Measurements from ENCODE around the gene AGO1.
A peak's percentile ranks its signal among the peaks of the same experiment; 100 is the strongest.
"Not testable (repeated sequence)": the region's sequence is repeated elsewhere in the genome, so short reads cannot be mapped to it uniquely, and the experiment has no call there.

AGO1 gene

DNA sequence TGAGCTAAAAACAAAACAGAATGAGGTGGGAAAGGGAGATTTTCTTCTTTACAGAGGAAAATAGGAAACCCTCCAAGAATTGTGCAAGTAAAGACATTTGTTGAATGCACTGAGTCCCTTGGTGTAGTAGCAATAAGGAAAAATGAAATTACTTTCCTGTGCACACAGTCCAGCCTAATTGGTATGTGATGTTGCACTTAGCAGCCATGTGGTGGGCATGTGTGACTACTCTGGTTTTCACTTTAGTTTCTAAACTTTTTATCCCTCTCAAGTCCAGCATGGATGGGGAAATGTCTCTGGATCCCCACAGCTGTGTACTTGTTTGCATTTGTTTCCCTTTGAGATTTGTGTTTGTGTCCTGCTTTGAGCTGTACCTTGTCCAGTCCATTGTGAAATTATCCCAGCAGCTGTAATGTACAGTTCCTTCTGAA, 40.8 kb downstream of the AGO1 start:
- no peak for DNase-seq

DNA sequence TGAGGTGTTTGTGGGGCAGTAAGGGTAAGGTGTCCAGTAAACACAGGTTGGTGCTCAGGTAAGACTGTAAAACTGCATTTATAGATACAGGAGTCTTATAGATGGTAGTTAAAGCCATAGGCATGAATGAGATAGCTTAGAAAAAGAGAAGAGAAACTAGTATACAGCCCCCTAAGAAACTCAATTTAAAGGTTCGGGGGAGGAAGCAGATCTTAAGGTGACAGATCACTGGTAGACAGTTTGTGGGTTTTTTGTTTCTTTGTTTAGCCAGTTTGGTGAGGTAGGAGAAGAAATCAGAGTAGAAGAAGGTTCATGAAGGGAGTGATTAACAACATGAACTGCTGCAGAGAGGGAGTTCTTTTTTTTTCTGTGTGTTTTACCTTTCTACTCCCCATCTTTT, 41.8 kb downstream of the AGO1 start:
- no peak for DNase-seq

DNA sequence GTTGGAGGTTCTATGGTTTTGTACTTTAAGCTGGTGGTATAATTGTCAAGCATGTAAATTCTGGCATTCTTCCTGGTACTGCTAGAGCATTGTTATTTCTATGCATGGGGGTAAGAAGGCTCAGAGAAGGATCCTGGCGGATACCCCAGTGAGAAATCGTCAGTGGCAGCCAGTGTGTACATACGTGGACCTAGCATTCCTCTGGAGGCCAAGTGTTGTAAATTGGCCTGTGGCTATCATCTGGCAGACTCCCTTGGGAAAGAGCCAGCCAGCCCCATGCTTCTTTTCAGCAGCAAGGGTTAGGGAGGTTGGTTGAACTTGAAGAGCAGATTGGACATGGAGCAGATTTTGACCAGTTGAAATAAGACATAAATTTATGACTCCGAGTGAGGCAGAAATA, 42.7 kb downstream of the AGO1 start:
- DNase-seq: no peak

- DNase-seq: no peak
Observed at GRCh38 chr1:35927472-35927871, 44.5 kb downstream of the AGO1 start.

DNA sequence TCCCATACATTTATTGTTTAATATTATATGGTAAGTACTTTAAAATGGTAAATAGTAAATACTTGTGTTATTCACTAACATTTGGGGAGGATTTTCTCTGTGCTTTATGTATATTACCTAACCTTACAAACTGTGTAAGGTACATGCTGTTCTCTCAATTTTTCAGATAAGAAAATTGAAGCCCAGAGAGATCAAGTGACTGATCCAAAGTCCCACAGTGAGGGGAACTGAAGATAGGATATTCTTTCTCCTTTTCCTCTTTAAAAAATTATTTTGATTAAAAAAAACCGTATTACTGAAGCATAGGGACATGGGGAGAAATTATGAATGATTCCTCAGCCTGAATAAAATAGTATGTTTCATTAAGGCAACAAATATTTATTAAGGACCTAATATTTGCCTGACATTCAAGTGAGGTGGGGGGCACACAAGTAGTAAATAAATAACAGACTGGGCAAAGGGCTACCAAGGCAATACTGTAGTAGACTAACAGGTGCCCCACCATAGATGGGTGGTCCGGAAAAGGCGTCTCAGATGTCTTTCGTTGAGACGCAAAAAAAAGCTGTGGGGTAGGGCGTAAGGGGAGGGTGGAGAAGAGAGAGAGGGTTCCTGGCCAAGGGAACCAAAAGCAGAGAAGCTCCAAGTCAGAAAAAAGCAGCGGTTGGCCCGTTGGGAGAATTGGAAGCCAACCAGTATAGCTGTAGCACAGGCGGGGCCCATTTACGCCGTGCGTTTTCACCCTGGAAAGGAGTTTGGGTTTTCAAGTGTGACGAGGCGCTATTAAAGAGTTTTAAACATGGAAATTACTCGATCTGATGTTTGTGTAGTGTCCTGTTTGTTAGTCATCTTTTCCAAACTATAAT, 47.0 kb downstream of the AGO1 start:
- peak; percentile 25 for DNase-seq

DNA sequence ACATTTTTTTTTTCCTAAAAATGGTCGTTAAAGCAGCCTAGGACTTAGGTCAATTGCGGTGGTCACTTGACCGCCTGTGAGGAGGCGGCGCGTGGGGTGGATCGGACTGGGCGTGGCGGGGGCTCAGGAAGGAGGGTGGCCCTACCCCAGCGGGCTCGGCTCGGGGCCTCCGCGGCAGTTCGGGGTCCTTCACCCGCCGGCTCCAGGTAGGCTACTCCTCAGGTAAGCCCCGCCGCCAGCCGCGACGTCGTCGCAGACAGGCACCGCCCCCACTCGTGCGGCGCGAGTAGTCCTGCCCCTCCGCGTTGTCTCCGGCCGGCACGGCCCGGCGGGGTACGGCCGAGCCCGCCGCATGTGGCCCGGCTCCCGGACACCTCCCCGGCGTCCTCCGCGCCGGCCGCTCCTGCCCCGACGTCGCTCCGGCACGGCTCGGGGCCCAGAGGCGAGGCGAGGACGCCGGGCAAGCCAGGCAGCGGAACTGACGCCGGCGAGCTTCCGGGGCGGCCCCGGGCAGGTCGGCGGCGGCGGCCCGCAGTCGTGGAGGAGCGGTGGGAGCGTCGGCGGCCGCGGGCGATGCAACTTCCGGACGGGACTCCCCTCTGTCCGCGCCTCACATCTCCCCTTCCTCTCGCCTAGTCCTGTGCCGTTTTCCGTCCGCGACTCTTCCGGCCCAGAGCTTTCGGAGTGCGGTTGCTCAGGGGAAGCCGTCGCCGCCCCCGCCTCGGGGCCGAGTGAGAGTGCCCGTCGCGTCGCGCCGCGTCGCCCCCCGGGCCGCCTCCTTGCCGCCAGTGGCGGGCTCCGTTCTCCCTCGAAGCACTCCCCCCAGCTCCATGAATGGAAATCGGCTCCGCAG, 47.8 kb downstream of the AGO1 start, which contains the start of gene AGO3:
Gene AGO3 (plus strand): TSS at position 513 of the 853 bp plus-strand sequence. CDS start 322 bp downstream, at position 835.
- peak; percentile 82 for DNase-seq

DNA sequence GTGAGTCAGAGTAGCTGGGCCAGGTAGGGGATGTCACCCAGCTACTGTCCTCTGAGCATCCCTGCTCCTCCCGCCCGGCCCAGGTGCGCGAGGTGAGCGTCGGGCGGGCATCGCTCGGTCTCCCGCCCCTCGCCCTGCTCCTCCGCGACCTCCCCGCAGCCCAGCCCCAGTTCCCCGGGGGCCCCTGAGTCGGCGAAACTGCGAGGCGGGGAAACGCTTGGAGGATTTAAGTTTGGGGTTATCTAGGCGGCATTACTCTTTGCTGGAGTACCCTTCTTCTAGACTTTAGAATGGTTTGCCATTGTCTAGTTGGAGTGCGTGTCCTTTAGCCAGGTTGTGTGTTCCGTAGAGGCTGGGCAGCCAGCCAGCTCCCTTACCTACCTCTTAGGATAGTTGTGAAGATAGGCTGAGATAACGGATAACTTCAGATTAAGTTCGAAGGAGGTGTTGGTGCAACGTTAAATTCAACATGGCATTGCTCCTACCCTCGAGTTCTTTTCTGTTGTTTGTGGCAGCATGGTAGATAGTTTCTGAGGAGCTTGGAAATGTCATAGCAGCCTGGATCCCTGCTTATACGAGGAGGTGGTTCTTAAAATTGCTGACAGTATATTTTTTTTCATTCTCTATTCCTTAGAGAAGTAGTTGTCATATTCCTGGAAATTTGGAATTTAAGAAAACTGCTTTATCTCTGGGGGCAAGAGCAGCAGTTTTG, 48.6 kb downstream of the AGO1 start:
- DNase-seq: no peak

DNA sequence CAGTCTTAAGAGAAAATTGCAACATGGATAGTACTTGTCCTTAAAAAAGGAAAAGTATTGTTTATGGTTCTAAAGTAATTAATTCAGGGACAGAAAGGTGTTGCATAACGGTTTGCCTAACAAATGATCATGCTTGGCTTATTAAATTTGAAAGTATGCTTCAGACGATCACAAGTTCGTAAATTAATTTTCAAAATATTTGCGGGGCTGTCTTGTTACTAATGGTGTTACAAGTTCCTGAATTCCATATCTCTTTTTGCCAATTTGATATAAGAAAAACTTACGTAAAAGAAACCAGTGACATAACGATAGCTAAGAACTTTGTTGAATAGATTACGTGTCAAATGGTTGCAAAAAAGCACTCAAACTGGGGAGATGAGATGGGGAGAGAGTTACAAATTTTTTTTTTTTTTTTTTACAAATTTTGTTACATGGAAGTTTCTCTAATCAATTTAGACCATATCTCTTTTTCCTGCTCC, 49.2 kb downstream of the AGO1 start:
- DNase-seq: no peak

DNA sequence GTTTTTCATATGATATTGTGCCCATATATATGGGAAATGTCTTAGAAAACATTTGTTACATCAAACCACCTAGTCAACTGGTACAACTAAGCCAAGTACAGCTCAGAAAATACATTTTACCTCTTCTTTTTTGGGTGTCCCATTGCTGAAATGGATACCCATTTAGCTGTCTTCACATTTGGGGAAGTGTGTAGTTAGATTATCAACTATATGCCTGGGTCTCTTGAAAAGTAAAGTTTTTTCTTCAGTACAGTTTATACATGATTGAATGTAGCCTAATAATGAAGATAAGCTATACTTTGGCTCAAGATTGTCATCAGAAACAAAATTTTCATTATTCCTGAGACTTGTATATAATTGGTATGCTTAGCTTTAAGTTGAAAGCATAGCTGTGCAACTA, 49.9 kb downstream of the AGO1 start:
- no peak for DNase-seq

- no peak for DNase-seq
Observed at GRCh38 chr1:35935442-35936388, 52.7 kb downstream of the AGO1 start.

DNA sequence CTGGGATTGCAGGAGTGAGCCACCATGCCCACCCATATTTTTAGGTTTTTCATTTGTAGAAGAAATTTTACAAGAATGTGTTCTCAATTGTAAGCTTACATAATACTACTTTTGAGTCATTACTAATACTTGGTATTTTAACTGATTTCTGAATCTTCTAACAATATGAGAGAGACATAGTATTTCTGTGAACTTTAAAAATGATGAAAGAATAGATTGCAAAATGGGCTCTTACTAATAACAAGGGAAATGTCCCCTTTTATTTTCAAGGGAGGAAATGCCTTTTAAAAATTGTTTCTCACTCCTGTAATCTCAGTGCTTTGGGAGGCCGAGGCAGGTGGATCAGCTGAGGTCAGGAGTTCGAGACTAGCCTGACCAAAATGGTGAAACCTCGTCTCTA, 53.8 kb downstream of the AGO1 start:
- DNase-seq: no peak

- DNase-seq: no peak
Observed at GRCh38 chr1:35939484-35939883, 56.5 kb downstream of the AGO1 start.

DNA sequence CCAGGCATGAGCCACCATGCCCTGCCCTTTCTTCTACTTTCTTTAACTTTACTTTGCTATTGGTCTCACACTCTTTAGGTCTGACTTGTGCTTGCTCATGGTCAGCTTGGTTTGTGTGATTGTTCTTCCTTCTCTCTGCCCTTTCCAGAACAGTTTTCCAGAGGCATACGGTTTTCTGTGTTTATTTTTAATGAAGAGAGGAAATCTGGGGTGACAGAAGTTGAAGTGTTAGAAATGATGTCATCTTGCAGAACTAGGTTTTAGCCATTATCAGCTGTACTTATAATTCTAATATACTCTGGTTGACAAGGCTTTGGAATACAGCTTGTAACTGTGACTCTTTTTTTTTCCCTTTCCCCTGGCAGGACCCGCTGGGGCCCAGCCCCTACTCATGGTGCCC, 62.3 kb downstream of the AGO1 start:
- no peak for DNase-seq

GRCh38 chr1:35947547-35947946, 64.5 kb downstream of the AGO1 start:
- no peak for DNase-seq

DNA sequence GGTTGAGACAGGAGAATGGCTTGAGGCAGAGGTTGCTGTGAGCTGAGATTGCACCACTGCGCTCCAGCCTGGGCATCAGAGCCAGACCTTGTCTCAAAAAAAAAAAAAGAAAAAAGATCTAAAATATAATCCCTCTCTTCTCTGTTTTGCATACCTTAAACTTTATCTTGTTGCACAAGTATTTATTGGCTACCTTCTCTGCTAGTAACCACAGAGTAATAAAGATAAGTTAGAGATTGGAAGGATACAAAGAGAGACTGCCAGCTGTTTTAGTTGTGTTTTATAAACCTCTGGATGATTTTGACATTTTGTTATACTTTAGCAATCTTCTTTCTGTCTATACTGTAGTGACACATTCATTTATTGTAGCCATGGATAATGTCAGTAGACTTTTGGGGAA, 75.5 kb downstream of the AGO1 start:
- no peak for DNase-seq

GRCh38 chr1:35959304-35959703, 76.3 kb downstream of the AGO1 start:
- DNase-seq: no peak

GRCh38 chr1:35962952-35963351, 79.9 kb downstream of the AGO1 start:
- DNase-seq: no peak

GRCh38 chr1:35964277-35964676, 81.3 kb downstream of the AGO1 start:
- DNase-seq: not testable (repeated sequence)

- no peak for DNase-seq
Observed at GRCh38 chr1:35968396-35968795, 85.4 kb downstream of the AGO1 start.

DNA sequence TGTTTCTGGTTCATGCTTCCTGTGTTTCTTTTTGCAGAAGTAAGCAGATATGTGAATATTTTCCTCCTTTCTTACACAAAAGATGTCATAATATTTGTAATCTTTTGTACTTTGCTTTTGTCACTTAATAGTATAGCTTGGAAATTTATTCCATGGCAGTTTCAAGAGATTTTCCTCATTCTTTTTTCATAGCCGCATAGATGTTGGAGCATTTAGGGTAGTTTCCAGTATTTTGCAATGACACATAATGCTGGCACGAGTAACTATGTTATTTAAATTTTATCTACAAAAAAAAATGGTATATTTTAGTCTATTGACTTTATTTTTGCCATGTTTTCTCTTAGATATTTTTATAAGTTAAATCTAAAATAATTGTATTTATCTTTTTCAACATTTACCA, 88.6 kb downstream of the AGO1 start:
- no peak for DNase-seq

GRCh38 chr1:35972631-35973030, 89.6 kb downstream of the AGO1 start:
- not testable (repeated sequence) for DNase-seq

DNA sequence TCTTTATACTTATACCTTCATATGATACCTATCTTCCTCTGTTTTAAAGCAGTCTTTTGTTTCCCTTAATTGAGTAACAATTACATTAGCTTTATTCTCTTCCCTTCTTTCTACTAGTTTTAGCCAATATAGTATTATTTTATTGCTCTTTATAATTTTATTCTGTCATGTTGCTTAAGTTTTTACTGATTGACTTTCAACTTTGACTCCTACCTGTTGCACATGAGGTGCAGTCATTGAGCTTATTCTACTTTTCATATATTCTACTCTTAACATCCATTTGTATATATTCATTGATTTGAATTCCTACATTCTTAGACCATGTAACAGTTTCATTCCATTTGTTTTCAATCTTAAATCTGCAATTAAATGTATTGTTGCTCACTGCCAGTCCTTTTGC, 97.1 kb downstream of the AGO1 start:
- no peak for DNase-seq

Data from T-helper 9 cell (primary cell).